Measurements from ENCODE around the gene OR10A6.

GRCh38 chr11:7910286-7910788 is 20.7 kb downstream of the OR10A6 start:
- TF ChIP-seq CTCF (IDR thresholded peaks at IDR 0.05 in 8 of 11, conservative IDR thresholded peaks at IDR 0.05 in 3 of 11): no peak
- no peak for TF ChIP-seq POLR2AphosphoS5 (IDR thresholded peaks at IDR 0.05)

Measured in spleen (tissue), 7 donors.